ENCODE data around the gene SH2D5. TPM values are rescaled to one million over a fixed set of nuclear protein-coding genes. Genes with fewer than 3 reads are reported as not detected.
"Not testable (repeated sequence)": the region's sequence is repeated elsewhere in the genome, so short reads cannot be mapped to it uniquely, and the experiment has no call there.

The SH2D5 gene
- total RNA-seq, 1 donor, result not detected

- DNase-seq (ENCODE audit: low read depth in 2 of 3, low spot score in 2 of 3), result no peak
Measured at GRCh38 chr1:20729155-20729931, 3.2 kb downstream of the SH2D5 start.

DNA sequence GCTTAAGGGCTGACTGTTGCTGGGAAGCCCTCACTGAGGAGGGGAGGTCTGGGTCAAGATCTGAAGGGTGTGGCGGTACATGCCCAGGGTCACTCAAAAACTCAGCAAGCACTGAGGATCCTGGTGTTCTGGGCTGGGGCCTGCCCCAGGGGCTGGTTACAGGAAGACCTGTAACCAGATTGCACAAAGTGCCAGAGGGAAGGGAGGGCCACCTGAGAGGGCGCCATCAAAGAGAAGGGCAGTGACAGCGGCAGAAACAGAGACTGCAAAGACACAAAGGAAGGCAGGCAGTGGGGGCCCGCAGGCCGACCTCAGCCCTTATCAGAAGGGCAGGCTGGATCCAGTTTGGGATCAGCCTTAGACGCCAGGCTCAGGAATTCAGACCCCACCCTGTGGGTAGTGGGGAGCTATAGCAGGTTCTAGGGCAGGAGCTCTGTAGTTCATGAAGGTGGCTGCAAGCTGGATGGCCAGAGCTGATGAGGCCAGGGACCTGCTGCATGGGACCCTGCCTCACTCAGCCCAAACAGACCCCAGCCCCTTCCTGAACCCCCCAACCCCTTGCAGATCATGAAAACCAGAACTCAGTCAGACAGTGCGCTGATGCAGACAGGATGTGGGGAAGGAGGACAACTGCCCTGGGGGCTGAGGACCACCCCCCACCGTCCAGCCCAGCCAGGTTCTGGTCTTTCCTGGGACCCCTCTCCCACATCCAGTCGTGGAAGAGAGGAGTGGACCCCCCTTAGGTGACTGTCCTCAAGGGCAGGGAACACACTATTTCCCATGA is 3.9 kb downstream of the SH2D5 start:
- no peak for DNase-seq (ENCODE audit: low read depth in 2 of 3, low spot score in 2 of 3)

- DNase-seq (ENCODE audit: low read depth in 2 of 3, low spot score in 2 of 3), result peak in 2 of 3 donors; percentile 37 to 45
Measured at GRCh38 chr1:20727746-20728316, 4.7 kb downstream of the SH2D5 start.

DNA sequence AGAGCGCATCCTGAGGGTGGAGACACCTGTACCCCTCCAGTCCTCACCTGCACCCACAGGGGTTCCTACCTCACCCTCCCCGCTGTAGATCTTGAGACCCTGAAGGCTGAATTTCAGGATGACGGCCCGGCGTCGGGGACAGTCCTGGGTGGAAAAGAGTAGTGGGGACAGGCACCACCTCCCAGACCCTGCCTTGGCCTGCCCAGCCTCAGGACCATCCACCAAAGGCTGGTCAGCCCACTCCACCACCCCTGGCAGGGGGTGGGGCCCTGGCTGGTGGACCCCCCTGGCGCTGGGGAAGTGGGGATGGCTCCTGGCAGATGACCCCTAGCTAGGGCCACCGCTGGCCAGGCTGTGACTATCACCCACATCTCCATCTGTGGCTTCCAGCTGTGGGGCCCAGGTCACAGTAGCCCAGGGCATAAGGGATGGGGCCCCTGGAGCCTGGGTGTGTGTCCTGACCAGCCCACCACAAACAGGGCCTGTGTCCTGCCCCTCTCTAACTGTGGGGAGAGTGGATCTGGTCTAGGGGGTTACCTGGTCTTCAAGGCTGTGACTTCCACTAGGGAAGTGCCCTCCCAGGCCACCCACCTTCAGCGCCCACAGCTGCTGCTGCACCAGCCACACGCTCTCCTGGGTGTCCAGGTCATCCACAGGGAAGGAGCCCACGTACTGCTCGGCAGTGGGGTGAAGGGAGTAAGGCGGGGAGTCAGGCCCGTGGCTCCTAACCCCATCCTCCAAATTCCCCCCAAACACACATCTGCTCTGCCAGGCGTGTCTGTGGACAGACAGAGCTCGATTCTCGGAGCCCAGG is 5.4 kb downstream of the SH2D5 start:
- DNase-seq (ENCODE audit: low read depth in 2 of 3, low spot score in 2 of 3), result no peak

DNA sequence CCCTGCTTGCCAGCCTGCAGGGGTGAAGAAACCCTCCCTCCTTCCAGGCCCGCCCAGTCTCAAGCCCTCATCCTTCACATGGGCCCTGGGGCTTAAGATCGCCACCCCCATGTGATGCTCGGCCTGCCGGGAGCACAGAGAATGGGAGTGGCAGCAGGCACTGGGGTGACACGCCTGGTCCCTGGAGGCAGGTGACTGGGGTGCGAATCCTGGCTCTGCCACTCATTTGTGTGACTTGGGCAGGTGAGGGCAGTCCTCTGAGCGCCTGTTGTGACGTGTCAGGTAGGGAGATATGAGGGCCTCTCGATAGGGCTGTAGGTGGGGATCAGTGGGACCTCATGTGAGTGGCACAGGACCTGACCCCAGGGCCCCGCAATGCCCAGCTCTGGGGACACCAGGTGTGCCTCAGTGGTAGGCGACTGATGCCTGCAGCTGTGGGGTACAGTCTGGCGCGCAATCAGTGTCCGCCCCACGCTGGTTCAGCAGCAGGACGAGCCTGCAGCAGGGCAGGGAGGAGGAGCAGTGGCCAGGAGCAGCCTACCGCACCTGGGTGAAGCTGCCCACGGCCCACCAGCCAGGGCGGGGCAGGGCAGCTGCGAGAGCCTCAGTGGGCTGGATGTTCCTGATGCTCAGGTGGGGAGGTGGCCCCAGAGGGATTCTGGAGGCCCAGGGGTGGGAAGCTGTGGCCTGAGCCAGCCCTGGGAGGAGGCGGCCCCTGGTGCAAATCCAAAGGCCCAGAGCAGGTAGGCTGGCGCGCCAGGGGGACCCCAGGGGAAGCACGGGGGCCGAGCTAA is 6.2 kb downstream of the SH2D5 start:
- no peak for DNase-seq (ENCODE audit: low read depth in 2 of 3, low spot score in 2 of 3)

GRCh38 chr1:20725189-20726117 is 7.0 kb downstream of the SH2D5 start:
- DNase-seq (ENCODE audit: low read depth in 2 of 3, low spot score in 2 of 3), result no peak

- no peak for DNase-seq (ENCODE audit: low read depth in 2 of 3, low spot score in 2 of 3)
Measured at GRCh38 chr1:20724364-20725188, 7.9 kb downstream of the SH2D5 start.

- no peak for DNase-seq (ENCODE audit: low read depth in 2 of 3, low spot score in 2 of 3)
Measured at GRCh38 chr1:20723537-20724363, 8.8 kb downstream of the SH2D5 start.

GRCh38 chr1:20723159-20723536 is 9.4 kb downstream of the SH2D5 start:
- DNase-seq (ENCODE audit: low read depth in 2 of 3, low spot score in 2 of 3), result no peak

DNA sequence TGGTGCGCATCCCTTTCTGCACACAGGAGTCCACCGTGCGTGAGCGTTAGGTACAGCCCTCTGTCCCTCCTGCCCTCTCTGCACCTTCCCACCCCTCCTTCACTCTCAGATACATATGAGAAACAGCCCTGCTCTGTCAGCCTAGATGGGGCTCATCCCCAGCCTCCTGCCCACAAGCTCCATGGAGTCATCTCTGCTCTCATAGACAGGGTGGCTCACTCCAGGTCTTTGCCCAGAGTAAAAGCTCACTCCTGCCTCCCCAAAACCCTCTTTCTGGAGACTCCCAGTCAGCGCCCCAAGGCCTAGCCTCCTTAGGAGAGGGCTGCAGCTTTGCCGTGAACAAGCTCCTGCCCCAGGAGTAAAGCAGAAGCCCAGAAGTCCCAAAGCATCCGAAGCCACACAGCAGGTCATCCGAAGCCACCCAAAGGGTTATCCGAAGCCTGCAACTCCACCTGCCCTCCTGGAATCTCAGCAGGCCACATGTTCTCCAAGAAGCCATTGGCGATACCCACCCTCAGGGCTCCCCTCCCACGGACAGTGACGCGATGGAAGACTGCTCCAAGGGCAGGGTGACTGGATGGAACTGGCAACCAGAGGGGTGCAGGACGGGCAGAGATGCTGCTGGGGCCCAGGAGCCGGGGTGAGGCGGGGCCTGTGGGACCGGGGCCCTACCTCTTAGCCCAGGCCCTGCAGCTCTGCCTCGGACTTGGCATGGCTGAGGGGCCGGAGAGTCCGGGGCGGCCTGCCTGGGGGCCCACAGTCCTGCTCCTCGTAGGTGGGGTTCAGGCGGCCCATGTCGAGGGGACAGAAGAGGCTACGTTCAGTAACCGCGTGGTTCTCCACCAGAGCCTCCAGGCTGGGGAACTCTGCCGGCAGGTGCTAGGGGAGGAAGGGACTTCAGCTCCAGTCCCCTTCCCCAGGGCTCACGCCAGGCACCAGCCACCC is 11.1 kb downstream of the SH2D5 start:
- DNase-seq (ENCODE audit: low read depth in 2 of 3, low spot score in 2 of 3), result no peak

DNA sequence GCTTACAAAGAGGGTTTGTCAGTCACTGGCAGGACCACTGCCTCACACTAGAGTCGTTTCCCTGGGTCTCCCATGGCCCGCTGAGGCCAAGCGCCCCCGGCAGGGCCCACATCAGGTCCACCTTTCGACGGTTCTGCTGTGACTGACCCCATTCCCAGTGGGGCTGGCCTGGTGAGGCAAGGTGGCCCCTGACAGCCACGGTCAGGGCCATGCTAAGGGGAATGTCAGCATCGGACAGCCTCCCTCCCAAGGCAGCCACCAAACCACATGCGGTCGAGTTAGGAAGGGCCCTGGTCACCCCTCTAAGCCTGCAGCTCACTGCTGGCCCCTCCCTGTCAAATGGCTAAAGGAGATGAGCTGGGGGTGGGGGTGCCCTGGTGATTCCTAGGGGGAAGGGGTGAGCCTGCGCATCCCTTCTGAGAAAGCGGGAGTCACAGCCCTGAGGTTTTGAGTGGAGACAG is 11.8 kb downstream of the SH2D5 start:
- no peak for DNase-seq (ENCODE audit: low read depth in 2 of 3, low spot score in 2 of 3)

GRCh38 chr1:20719871-20720620 is 12.5 kb downstream of the SH2D5 start:
- DNase-seq (ENCODE audit: low read depth in 2 of 3, low spot score in 2 of 3), result no peak

GRCh38 chr1:20719261-20719660 is 13.2 kb downstream of the SH2D5 start:
- no peak for DNase-seq (ENCODE audit: low read depth in 2 of 3, low spot score in 2 of 3)

DNA sequence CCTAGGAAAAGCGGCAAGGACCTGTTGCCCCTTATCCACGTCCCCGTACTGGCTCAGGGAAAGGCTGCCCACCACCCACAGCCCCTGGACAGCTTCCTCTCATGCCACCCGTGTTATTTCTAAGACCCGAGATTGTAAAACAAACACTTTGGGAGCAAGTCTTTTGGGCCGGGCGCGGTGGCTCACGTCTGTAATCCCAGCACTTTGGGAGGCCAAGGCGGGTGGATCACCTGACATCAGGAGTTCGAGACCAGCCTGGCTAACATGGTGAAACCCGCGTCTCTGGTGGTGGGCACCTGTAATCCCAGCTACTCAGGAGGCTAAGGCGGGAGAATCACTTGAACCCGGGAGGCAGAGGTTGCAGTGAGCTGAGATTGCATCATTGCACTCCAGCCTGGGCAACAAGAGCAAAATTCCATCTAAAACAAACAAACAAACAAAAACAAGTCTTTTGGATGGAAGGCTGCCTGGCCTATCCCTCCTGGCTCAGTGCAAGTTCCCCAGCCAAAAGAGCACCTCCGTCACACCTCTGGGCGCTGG is 14.1 kb downstream of the SH2D5 start:
- DNase-seq (ENCODE audit: low read depth in 2 of 3, low spot score in 2 of 3), result not testable (repeated sequence)
